ENCODE results near the gene SBF2.

Gene SBF2

GRCh38 chr11:10328314-10329098 lies 34.5 kb upstream of the SBF2 start:
- peak; percentile 23 to 43 for DNase-seq (ENCODE audit: low read depth in 1 of 2, low spot score in 1 of 2)
- H3K27me3 ChIP-seq (ENCODE audit: insufficient read depth, poor library complexity, severe bottlenecking) = no peaks in the 10 kb centered on the region
- H3K27ac ChIP-seq (replicated peaks) = 0 out of 2 replicates have a peak overlapping the region, but pooled peaks have one; percentile 3
- no peak overlapping the region for H3K4me3 ChIP-seq (replicated peaks; ENCODE audit: insufficient read depth, low read length)
- peak; percentile 65; the same call in 1 of the 2 replicates for TF ChIP-seq SPI1 (IDR thresholded peaks at IDR 0.05; ENCODE audit: borderline replicate concordance, low read depth)
- TF ChIP-seq CTCF (IDR thresholded peaks at IDR 0.05; ENCODE audit: insufficient read depth, low read length) = no peak

GRCh38 chr11:10327254-10327653 lies 33.2 kb upstream of the SBF2 start:
- peak in 1 of 2 experiments; percentile 50 for DNase-seq (ENCODE audit: low read depth in 1 of 2, low spot score in 1 of 2)
- Histone ChIP-seq H3K27me3 (ENCODE audit: insufficient read depth, poor library complexity, severe bottlenecking) (no peaks in the 10 kb centered on the region), H3K4me3 (replicated peaks; ENCODE audit: insufficient read depth, low read length) (no peak overlapping the region), H3K27ac (replicated peaks) (no peak overlapping the region)
- TF ChIP-seq CTCF (IDR thresholded peaks at IDR 0.05; ENCODE audit: insufficient read depth, low read length) = no peak
- TF ChIP-seq SPI1 (IDR thresholded peaks at IDR 0.05; ENCODE audit: borderline replicate concordance, low read depth) = no peak
- no peak for TF ChIP-seq GABPA (IDR thresholded peaks at IDR 0.05; ENCODE audit: low read depth)
- no peak for TF ChIP-seq POLR2AphosphoS5 (IDR thresholded peaks at IDR 0.05; ENCODE audit: low read depth)
- no peak for TF ChIP-seq REST (IDR thresholded peaks at IDR 0.05; ENCODE audit: insufficient replicate concordance, low read depth)

DNA sequence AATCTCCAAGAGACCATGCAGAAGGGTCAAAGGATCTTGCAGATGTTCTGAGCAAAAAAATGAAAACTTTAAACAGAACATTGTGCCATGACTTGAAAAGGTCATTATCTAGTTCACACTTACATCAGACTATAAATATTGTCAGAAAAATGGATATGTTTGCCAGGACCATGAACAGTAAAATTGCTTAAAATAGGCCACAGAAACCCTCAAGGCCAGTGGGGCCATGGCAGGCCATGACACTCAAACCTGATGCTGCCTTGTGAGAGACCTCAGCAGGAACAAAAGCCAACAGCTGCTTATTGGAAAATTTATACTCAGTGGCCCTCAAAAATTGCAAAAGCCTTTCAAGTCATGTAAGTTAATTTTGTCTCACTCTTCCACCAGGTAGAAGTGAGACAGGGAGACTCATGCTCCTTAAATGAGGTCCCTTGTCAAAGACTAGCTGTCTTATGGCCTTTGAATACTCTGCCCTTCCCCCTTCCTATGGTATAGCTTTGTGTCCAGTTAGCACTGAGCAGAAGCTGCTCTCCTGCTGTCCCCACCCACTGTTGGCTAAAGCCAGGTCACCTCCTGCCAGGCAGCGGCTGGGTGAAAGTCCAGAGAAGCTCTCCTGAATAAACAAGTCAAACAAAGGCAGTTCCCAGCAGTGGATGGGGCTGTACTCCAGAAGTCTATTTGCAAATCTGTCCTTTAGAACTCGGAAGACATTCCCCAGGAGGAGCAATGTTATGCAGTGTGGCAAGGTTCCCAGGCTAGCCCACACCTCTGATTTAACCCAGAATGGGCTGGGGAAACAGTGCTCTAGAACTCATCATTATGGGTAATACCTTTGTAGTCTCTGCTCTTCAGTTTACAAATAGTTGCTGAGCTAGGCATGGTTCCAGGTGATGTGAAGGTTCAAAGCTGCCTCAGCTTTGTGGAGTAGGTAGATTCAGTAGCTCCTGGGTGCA lies 32.3 kb upstream of the SBF2 start:
- TF ChIP-seq POLR2AphosphoS5 (IDR thresholded peaks at IDR 0.05; ENCODE audit: low read depth) (no peak), GABPA (IDR thresholded peaks at IDR 0.05; ENCODE audit: low read depth) (no peak), SPI1 (IDR thresholded peaks at IDR 0.05; ENCODE audit: borderline replicate concordance, low read depth) (no peak), CTCF (IDR thresholded peaks at IDR 0.05; ENCODE audit: insufficient read depth, low read length) (no peak), REST (IDR thresholded peaks at IDR 0.05; ENCODE audit: insufficient replicate concordance, low read depth) (no peak)
- DNase-seq (ENCODE audit: low read depth in 1 of 2, low spot score in 1 of 2) = no peak
- H3K27me3 ChIP-seq (ENCODE audit: insufficient read depth, poor library complexity, severe bottlenecking) = no peaks in the 10 kb centered on the region
- no peak overlapping the region for H3K4me3 ChIP-seq (replicated peaks; ENCODE audit: insufficient read depth, low read length)
- H3K27ac ChIP-seq (replicated peaks) = no peak overlapping the region
